B cell (primary cell): ENCODE measurements around the gene IL1RN.

Source experiments
- EZH2 ChIP-seq: IDR thresholded peaks from 2 replicates; pipeline ENCODE4 v1.6.1; 2012; ENCODE audit warnings: borderline replicate concordance, low read depth, mild to moderate bottlenecking, moderate library complexity, low read length; ENCODE audit not compliant: insufficient read depth, poor library complexity, severe bottlenecking
- TF ChIP-seq, protein P1 (sequence below): fragments of 200-600 bp; IDR thresholded peaks from one replicate; pipeline ENCODE4 v1.8.0; 2022; ENCODE audit warnings: antibody characterized with exemption, mild to moderate bottlenecking

DNA sequence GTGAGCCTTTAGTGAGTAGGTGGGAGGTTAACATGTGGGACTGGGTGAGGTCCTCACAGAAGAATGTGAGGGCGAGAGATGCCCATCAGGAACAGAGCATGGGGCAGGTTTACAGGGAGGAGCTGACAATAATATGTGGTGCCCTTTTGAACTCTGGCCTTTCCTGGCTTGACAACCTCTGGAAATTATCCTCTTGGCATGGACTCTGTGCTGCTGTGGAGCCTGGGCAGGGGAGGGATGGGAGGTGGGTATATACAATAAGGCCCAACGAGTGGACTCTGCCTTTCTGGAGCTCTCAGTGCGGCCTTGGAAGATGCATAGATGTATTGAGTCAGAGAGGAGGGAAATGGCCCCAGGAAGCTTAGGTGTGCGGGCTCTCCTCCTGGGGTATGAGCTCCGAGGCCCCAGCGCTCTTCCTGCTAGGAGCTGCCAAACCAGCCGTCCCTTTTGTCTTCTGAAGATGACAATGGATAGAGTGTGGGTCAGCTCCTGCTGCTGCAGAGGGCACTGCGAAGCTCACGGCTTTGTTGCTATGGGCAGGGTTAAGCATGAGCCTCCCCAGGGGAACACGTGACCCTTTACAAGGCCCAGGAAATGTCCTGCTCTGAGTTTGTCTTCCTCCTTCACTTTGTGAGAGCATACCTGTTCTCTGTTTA lies 37.7 kb downstream of the IL1RN start:
- TF ChIP-seq, protein P1, sequence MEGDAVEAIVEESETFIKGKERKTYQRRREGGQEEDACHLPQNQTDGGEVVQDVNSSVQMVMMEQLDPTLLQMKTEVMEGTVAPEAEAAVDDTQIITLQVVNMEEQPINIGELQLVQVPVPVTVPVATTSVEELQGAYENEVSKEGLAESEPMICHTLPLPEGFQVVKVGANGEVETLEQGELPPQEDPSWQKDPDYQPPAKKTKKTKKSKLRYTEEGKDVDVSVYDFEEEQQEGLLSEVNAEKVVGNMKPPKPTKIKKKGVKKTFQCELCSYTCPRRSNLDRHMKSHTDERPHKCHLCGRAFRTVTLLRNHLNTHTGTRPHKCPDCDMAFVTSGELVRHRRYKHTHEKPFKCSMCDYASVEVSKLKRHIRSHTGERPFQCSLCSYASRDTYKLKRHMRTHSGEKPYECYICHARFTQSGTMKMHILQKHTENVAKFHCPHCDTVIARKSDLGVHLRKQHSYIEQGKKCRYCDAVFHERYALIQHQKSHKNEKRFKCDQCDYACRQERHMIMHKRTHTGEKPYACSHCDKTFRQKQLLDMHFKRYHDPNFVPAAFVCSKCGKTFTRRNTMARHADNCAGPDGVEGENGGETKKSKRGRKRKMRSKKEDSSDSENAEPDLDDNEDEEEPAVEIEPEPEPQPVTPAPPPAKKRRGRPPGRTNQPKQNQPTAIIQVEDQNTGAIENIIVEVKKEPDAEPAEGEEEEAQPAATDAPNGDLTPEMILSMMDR: no peak
- TF ChIP-seq EZH2: no peak
